OCI-LY3 (cell line): ENCODE measurements around the gene TMEM132C.

Source experiments
- EZH2phosphoT487 ChIP-seq: fragments of 200-600 bp; shearing (Covaris generic); IDR thresholded peaks from 2 replicates; pipeline ENCODE4 v1.6.1; 2018; ENCODE audit warnings: antibody characterized with exemption, mixed run types, low read depth
- TF ChIP-seq, protein P1 (sequence below): fragments of 200-600, 300-600 bp; sonication (generic); IDR thresholded peaks from 2 replicates; pipeline ENCODE4 v1.5.1; 2014; ENCODE audit warnings: antibody characterized with exemption, low read length, low read depth

DNA sequence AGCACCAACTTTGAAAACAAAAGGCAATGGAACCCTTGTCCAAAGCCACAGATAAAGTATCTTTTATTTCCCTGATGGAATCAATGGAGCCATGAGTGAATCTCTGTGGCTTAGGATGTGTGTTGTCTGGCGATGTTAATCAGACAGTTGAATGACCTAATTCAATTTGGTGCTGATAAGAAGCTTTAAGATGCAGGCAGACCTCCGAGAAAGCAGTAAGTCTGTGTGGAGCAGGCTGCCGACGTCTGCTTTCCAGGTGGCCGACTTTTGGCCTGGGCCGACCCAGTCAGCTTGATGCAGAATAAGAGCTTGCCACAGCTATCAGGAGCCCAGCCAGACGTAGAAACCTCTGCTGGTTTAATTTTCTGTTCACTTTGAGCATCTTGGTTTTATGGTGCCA, 21.1 kb upstream of the TMEM132C start:
- TF ChIP-seq, protein P1, sequence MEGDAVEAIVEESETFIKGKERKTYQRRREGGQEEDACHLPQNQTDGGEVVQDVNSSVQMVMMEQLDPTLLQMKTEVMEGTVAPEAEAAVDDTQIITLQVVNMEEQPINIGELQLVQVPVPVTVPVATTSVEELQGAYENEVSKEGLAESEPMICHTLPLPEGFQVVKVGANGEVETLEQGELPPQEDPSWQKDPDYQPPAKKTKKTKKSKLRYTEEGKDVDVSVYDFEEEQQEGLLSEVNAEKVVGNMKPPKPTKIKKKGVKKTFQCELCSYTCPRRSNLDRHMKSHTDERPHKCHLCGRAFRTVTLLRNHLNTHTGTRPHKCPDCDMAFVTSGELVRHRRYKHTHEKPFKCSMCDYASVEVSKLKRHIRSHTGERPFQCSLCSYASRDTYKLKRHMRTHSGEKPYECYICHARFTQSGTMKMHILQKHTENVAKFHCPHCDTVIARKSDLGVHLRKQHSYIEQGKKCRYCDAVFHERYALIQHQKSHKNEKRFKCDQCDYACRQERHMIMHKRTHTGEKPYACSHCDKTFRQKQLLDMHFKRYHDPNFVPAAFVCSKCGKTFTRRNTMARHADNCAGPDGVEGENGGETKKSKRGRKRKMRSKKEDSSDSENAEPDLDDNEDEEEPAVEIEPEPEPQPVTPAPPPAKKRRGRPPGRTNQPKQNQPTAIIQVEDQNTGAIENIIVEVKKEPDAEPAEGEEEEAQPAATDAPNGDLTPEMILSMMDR: no peak
- no peak for TF ChIP-seq EZH2phosphoT487
